SK-N-SH (cell line): ENCODE data around the gene SERPINA9. TPM values are rescaled to one million over a fixed set of nuclear protein-coding genes. Genes with fewer than 3 reads are reported as not detected.

ENCODE experiments used
- CTCF ChIA-PET: fragments of 300-600, 350-600 bp; formaldehyde crosslinking; extraction: SDS; loops from one replicate; lab custom pipeline; 2021; lab: Yijun Ruan, JAX
- POLR2A ChIA-PET: fragments of 350-600 bp; sonication (Branson Sonifier 250); formaldehyde crosslinking; extraction: SDS; loops from one replicate; lab custom pipeline; 2020; ENCODE audit warnings: antibody characterized with exemption, inconsistent platforms; lab: Yijun Ruan, JAX
- DNase-seq: peaks from one replicate; pipeline ENCODE4 v3.0.0; 2012
- H2AFZ ChIP-seq: fragments of 200-600 bp; sonication (generic); 2 replicates; pipeline ENCODE4 v1.8.1; 2016; ENCODE audit warnings: antibody characterized with exemption, mild to moderate bottlenecking, low read depth
- H3F3A ChIP-seq: fragments of 200-600 bp; sonication (generic); replicated peaks from 2 replicates; pipeline ENCODE3; 2016; ENCODE audit warnings: antibody characterized with exemption, mild to moderate bottlenecking; ENCODE audit not compliant: insufficient read depth
- H3K27ac ChIP-seq, 2 experiments: fragments of 200-500 bp in 1 of 2; fragments of 200-600 bp in 1 of 2; sonication (Bioruptor generic) in 1 of 2; sonication (generic), shearing (Covaris generic) in 1 of 2; 2 replicates each; pipeline versions ENCODE4 v1.5.1 to v1.6.1; 2014 to 2016; ENCODE audit warnings: low read depth in 2 of 2, inconsistent platforms in 1 of 2, low read length in 1 of 2, mild to moderate bottlenecking in 1 of 2, mixed read lengths in 1 of 2
- H3K27me3 ChIP-seq: fragments of 200-600 bp; sonication (generic), shearing (Covaris generic); 2 replicates; pipeline ENCODE4 v1.6.1; 2016; ENCODE audit warnings: mixed run types; ENCODE audit not compliant: insufficient read depth
- H3K36me3 ChIP-seq, 2 experiments: fragments of 200-500 bp in 1 of 2; fragments of 200-600 bp in 1 of 2; sonication (Bioruptor generic) in 1 of 2; sonication (generic) in 1 of 2; replicated peaks in 1 of 2; 2 replicates each; pipeline versions ENCODE3 to v1.5.1; 2014 to 2016; ENCODE audit warnings: low read length in 1 of 2, mild to moderate bottlenecking in 1 of 2; ENCODE audit not compliant: insufficient read depth in 2 of 2, control insufficient read depth in 1 of 2
- H3K4me1 ChIP-seq, 2 experiments: fragments of 200-500 bp in 1 of 2; fragments of 200-600 bp in 1 of 2; sonication (Bioruptor generic) in 1 of 2; sonication (generic), shearing (Covaris generic) in 1 of 2; 2 replicates each; pipeline versions ENCODE4 v1.5.1 to v1.6.1; 2014 to 2016; ENCODE audit warnings: low read depth in 1 of 2, low read length in 1 of 2, mixed run types in 1 of 2; ENCODE audit not compliant: insufficient read depth in 2 of 2, control insufficient read depth in 1 of 2
- H3K4me2 ChIP-seq: fragments of 200-600 bp; sonication (generic), shearing (Covaris generic); 2 replicates; pipeline ENCODE4 v1.6.1; 2017; ENCODE audit warnings: mixed run types
- H3K4me3 ChIP-seq, 2 experiments: fragments of 200-500 bp in 1 of 2; fragments of 200-600 bp in 1 of 2; sonication (Bioruptor generic) in 1 of 2; sonication (generic), shearing (Covaris generic) in 1 of 2; 2 replicates each; pipeline versions ENCODE4 v1.5.1 to v1.8.1; 2014 to 2016; ENCODE audit warnings: low read depth in 2 of 2, inconsistent platforms in 1 of 2, low read length in 1 of 2, mild to moderate bottlenecking in 1 of 2, mixed read lengths in 1 of 2, moderate library complexity in 1 of 2
- H3K79me2 ChIP-seq: fragments of 200-600 bp; sonication (generic); 2 replicates; pipeline ENCODE4 v1.8.1; 2017; ENCODE audit warnings: mild to moderate bottlenecking; ENCODE audit not compliant: insufficient read depth
- H3K9ac ChIP-seq: fragments of 200-600 bp; sonication (generic); 2 replicates; pipeline ENCODE4 v1.6.1; 2017; ENCODE audit warnings: mixed run types
- H3K9me2 ChIP-seq: fragments of 200-600 bp; sonication (generic); 2 replicates; pipeline ENCODE4 v1.6.1; 2017; ENCODE audit warnings: mixed run types
- H3K9me3 ChIP-seq: fragments of 200-600 bp; sonication (generic); 2 replicates; pipeline ENCODE4 v1.6.1; 2017; ENCODE audit warnings: mixed run types, mild to moderate bottlenecking, moderate library complexity
- H4K20me1 ChIP-seq: fragments of 200-600 bp; sonication (generic); 2 replicates; pipeline ENCODE4 v1.6.1; 2017; ENCODE audit warnings: mild to moderate bottlenecking, mixed run types; ENCODE audit not compliant: insufficient read depth
- EP300 ChIP-seq, 2 experiments: IDR thresholded peaks; 2 replicates each; pipeline versions ENCODE4 v1.4.0 to v1.6.1; 2012; ENCODE audit warnings: borderline replicate concordance in 1 of 2, low read depth in 1 of 2, low read length in 1 of 2
- FOXJ3 ChIP-seq: sonication (generic); formaldehyde crosslinking; IDR thresholded peaks from 2 replicates; pipeline ENCODE4 v1.5.1; 2020; ENCODE audit warnings: mild to moderate bottlenecking, missing genetic modification reagents
- FOXM1 ChIP-seq: IDR thresholded peaks from 2 replicates; pipeline ENCODE4 v1.4.0; 2012; ENCODE audit warnings: low read depth, mild to moderate bottlenecking
- GATA2 ChIP-seq: sonication (generic); formaldehyde crosslinking; IDR thresholded peaks from 2 replicates; pipeline ENCODE4 v1.5.0; 2020; ENCODE audit warnings: mild to moderate bottlenecking, missing genetic modification reagents
- MAX ChIP-seq: IDR thresholded peaks from 2 replicates; pipeline ENCODE4 v1.4.0; 2012; ENCODE audit warnings: low read depth
- MEF2A ChIP-seq: IDR thresholded peaks from 2 replicates; pipeline ENCODE4 v1.4.0; 2012; ENCODE audit warnings: low read depth, borderline replicate concordance
- PBX3 ChIP-seq: IDR thresholded peaks from 2 replicates; pipeline ENCODE4; 2012
- RAD21 ChIP-seq: IDR thresholded peaks from 2 replicates; pipeline ENCODE4 v1.6.1; 2012; ENCODE audit warnings: mild to moderate bottlenecking, low read length
- RCOR1 ChIP-seq: fragments of 150-350 bp; IDR thresholded peaks from 2 replicates; pipeline ENCODE4 v1.6.1; 2017; ENCODE audit warnings: antibody characterized with exemption, low read length
- RFX5 ChIP-seq: IDR thresholded peaks from 2 replicates; pipeline ENCODE4 v1.6.1; 2012; ENCODE audit warnings: mild to moderate bottlenecking, improper control_type of control experiment, low read length
- TAF1 ChIP-seq: IDR thresholded peaks from 2 replicates; pipeline ENCODE4 v1.6.1; 2012; ENCODE audit warnings: low read depth, mild to moderate bottlenecking, low read length, moderate library complexity, borderline replicate concordance
- TEAD4 ChIP-seq: IDR thresholded peaks from 2 replicates; pipeline ENCODE4 v1.4.0; 2012; ENCODE audit warnings: mild to moderate bottlenecking, borderline replicate concordance; ENCODE audit not compliant: insufficient read depth
- WGBS: methylation state at CpG from one replicate; pipeline ENCODE4 v1.1.6; 2017; ENCODE audit warnings: low lambda C conversion rate; 5-methylcytosine and 5-hydroxymethylcytosine counted together
- polyA plus RNA-seq, 3 experiments: library from polyadenylated mRNA; depleted of rRNA; stranded (reverse); fragments of >200 nt; gene quantifications; 2 replicates each; pipeline ENCODE4 v1.2.3, GENCODE V29; 2012
- TF ChIP-seq, protein P1 (sequence below): IDR thresholded peaks from 2 replicates; pipeline ENCODE4 v1.4.0; 2012; ENCODE audit warnings: low read depth, borderline replicate concordance

SERPINA9 gene
- polyA plus RNA-seq, 1 of the 3 experiments (the other 2 are of a cell fraction), result not detected

DNA sequence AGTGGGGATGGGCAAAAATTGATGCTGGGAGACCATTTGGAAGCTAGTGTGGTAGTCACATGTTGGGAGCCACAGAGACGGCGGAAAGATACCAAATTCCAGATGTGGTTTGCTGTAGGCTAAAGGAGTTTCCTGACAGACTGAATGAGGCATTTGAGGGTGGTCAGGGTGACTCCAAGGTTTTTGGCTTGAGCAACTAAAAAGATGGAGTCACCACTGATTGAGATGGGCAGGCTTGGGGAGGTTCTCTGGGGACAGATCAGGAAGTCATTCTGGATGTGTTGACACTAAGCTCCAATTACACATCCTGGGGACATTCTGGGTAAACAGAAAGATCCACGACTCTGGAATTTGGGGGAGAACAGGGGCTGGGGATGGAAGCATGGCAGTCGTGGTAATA lies 15.5 kb upstream of the SERPINA9 start:
- TF ChIP-seq EP300 (IDR thresholded peaks at IDR 0.05; ENCODE audit: borderline replicate concordance in 1 of 2, low read depth in 1 of 2, low read length in 1 of 2) (no peak), RCOR1 (no peak)
- H2AFZ ChIP-seq, result no peak overlapping the region
- WGBS, result 37% methylated on average over 4 of the region's 4 CpGs

GRCh38 chr14:94489336-94489735 lies 13.3 kb upstream of the SERPINA9 start:
- Histone ChIP-seq H2AFZ (no peak overlapping the region), H3K27ac (no peak overlapping the region), H3K9ac (no peak overlapping the region), H3K36me3 (no peaks in the 10 kb centered on the region), H4K20me1 (no peaks in the 10 kb centered on the region), H3K9me2 (no peaks in the 10 kb centered on the region), H3K27me3 (peaks cover 23% of the 10 kb centered on the region; the same call in 1 of the 2 replicates), H3K9me3 (no peaks in the 10 kb centered on the region), H3K4me3 (no peak overlapping the region), H3K4me1 (peaks cover 0 to 3% of the 10 kb centered on the region in 2 experiments; a peak in 2 of 4 replicates), H3K4me2 (no peak overlapping the region), H3K79me2 (no peaks in the 10 kb centered on the region), H3F3A (no peaks in the 10 kb centered on the region)
- WGBS, result 13% methylated on average over 4 of the region's 11 CpGs
- ChIA-PET CTCF (interaction anchor here (1.1 kb wide), 1 partner anchor 61 kb away, joined by 3 read pairs; no protein-coding TSS in a partner anchor), POLR2A (no interaction called here)
- no peak for DNase-seq
- TF ChIP-seq MAX, result no peak

More for the DNA sequence above, 15.5 kb upstream of the SERPINA9 start:
- ChIA-PET CTCF (interaction anchor here (0.9 to 2.0 kb wide), 3 partner anchors 12 to 157 kb away, joined by 3 to 5 read pairs (median 3); partner anchors contain the start of gene SERPINA12), POLR2A (no interaction called here)
- Histone ChIP-seq H3F3A (no peaks in the 10 kb centered on the region), H3K4me3 (no peak overlapping the region), H3K4me2 (no peak overlapping the region), H3K9ac (no peak overlapping the region), H3K9me2 (no peaks in the 10 kb centered on the region), H3K4me1 (no peaks in the 10 kb centered on the region), H3K27ac (no peak overlapping the region), H3K9me3 (no peaks in the 10 kb centered on the region), H3K79me2 (no peaks in the 10 kb centered on the region), H3K27me3 (peaks cover 27% of the 10 kb centered on the region; the same call in 1 of the 2 replicates), H3K36me3 (no peaks in the 10 kb centered on the region), H4K20me1 (no peaks in the 10 kb centered on the region)
- DNase-seq, result no peak

DNA sequence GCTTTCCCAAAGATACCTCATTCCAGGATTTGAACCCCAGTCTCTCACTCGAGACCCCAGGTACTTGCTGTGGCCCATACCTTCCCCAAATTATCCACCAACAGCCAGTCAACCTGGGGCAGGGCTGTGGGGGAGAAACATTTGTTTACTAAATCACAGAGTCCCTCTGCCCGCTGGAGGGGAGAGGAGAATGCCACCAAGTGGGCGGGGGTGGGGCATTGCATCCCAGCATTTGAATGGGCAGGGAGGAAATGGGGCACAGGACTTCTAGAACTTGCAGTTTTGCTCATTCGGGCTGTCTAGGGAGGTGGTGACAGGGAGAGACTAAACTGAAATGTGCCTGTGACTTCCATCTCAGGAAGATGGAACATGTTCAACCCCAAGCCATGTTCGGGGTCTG lies 10.9 kb upstream of the SERPINA9 start:
- peak overlapping the region; percentile 49; the same call in 1 of the 2 replicates for H2AFZ ChIP-seq
- CTCF ChIA-PET, result interaction anchor here (0.6 to 4.0 kb wide), 37 partner anchors 8 to 945 kb away, joined by 3 to 48 read pairs (median 7); partner anchors contain the start of genes SERPINA12, SERPINA5 and SERPINA9
- H3K9me3 ChIP-seq, result no peaks in the 10 kb centered on the region
- TF ChIP-seq TEAD4 (no peak), PBX3 (no peak), MAX (no peak), RAD21 (no peak), FOXJ3 (CRISPR knock-in tag) (no peak), TAF1 (no peak), MEF2A (no peak), GATA2 (no peak), EP300 (IDR thresholded peaks at IDR 0.05; ENCODE audit: borderline replicate concordance in 1 of 2, low read depth in 1 of 2, low read length in 1 of 2) (no peak), RFX5 (no peak), FOXM1 (no peak)
- TF ChIP-seq, protein P1, sequence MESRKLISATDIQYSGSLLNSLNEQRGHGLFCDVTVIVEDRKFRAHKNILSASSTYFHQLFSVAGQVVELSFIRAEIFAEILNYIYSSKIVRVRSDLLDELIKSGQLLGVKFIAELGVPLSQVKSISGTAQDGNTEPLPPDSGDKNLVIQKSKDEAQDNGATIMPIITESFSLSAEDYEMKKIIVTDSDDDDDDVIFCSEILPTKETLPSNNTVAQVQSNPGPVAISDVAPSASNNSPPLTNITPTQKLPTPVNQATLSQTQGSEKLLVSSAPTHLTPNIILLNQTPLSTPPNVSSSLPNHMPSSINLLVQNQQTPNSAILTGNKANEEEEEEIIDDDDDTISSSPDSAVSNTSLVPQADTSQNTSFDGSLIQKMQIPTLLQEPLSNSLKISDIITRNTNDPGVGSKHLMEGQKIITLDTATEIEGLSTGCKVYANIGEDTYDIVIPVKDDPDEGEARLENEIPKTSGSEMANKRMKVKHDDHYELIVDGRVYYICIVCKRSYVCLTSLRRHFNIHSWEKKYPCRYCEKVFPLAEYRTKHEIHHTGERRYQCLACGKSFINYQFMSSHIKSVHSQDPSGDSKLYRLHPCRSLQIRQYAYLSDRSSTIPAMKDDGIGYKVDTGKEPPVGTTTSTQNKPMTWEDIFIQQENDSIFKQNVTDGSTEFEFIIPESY, result no peak

More for the DNA sequence above, 10.9 kb upstream of the SERPINA9 start:
- no peaks in the 10 kb centered on the region for H3K36me3 ChIP-seq
- H3K9me2 ChIP-seq, result no peaks in the 10 kb centered on the region
- H3K4me1 ChIP-seq, result peaks cover 0 to 3% of the 10 kb centered on the region in 2 experiments; a peak in 2 of 4 replicates
- no peaks in the 10 kb centered on the region for H4K20me1 ChIP-seq
- no peak for DNase-seq
- peaks cover under 1% of the 10 kb centered on the region; the same call in 1 of the 2 replicates for H3K27me3 ChIP-seq
- no peak overlapping the region for H3K4me3 ChIP-seq
- 19% methylated on average over 5 of the region's 5 CpGs for WGBS
- H3K79me2 ChIP-seq, result no peaks in the 10 kb centered on the region
- no peak overlapping the region for H3K27ac ChIP-seq
- H3K9ac ChIP-seq, result no peak overlapping the region
- no peak overlapping the region for H3K4me2 ChIP-seq
- POLR2A ChIA-PET, result interaction anchor here (0.7 kb wide), 1 partner anchor 53 kb away, joined by 4 read pairs; no protein-coding TSS in a partner anchor
- H3F3A ChIP-seq, result no peaks in the 10 kb centered on the region
